Activated CD4-positive, alpha-beta T cell treated with anti-CD3 and anti-CD28 coated beads for 4 hours (primary cell): Measurements from ENCODE around the gene EXOC6B.

Source experiments
- DNase-seq, 2 donors: peaks; one replicate each; pipeline ENCODE4 v3.0.0-alpha.2; 2020

The EXOC6B gene

GRCh38 chr2:72204156-72204785, 621.6 kb downstream of the EXOC6B start:
- DNase-seq: no peak

GRCh38 chr2:72198532-72199241, 627.1 kb downstream of the EXOC6B start:
- DNase-seq: no peak

GRCh38 chr2:72193723-72194122, 632.1 kb downstream of the EXOC6B start:
- no peak for DNase-seq

GRCh38 chr2:72191441-72191840, 634.4 kb downstream of the EXOC6B start:
- DNase-seq: no peak

- DNase-seq: no peak
Measured at GRCh38 chr2:72185206-72185605, 640.6 kb downstream of the EXOC6B start.

GRCh38 chr2:72183466-72183865, 642.4 kb downstream of the EXOC6B start:
- DNase-seq: no peak

GRCh38 chr2:72183016-72183415, 642.8 kb downstream of the EXOC6B start:
- no peak for DNase-seq

- DNase-seq: no peak
Measured at GRCh38 chr2:72182547-72182946, 643.3 kb downstream of the EXOC6B start.

- DNase-seq: no peak
Measured at GRCh38 chr2:72181616-72182015, 644.2 kb downstream of the EXOC6B start.

- no peak for DNase-seq
Measured at GRCh38 chr2:72180351-72180750, 645.5 kb downstream of the EXOC6B start.

GRCh38 chr2:72178551-72178950, 647.3 kb downstream of the EXOC6B start:
- no peak for DNase-seq

GRCh38 chr2:72176281-72176680, 649.6 kb downstream of the EXOC6B start:
- no peak for DNase-seq

- DNase-seq: no peak
Measured at GRCh38 chr2:72175636-72176035, 650.2 kb downstream of the EXOC6B start.

- DNase-seq: no peak
Measured at GRCh38 chr2:72173640-72174321, 652.1 kb downstream of the EXOC6B start.

- no peak for DNase-seq
Measured at GRCh38 chr2:72172478-72172877, 653.4 kb downstream of the EXOC6B start.

- DNase-seq: no peak
Measured at GRCh38 chr2:72166279-72166678, 659.6 kb downstream of the EXOC6B start.

- no peak for DNase-seq
Measured at GRCh38 chr2:72165792-72166191, 660.0 kb downstream of the EXOC6B start.

GRCh38 chr2:72162574-72162973, 663.3 kb downstream of the EXOC6B start:
- DNase-seq: no peak

GRCh38 chr2:72159211-72159993, 666.4 kb downstream of the EXOC6B start:
- DNase-seq: no peak

- DNase-seq: no peak
Measured at GRCh38 chr2:72157871-72158771, 667.7 kb downstream of the EXOC6B start.

- no peak for DNase-seq
Measured at GRCh38 chr2:72156872-72157271, 669.0 kb downstream of the EXOC6B start.

GRCh38 chr2:72155737-72156136, 670.1 kb downstream of the EXOC6B start:
- DNase-seq: no peak
